Measurements from ENCODE around the gene STXBP6. TPM values are rescaled to one million over a fixed set of nuclear protein-coding genes. Genes with fewer than 3 reads are reported as not detected.

STXBP6 gene
- total and polyA plus RNA-seq, 10 of the 15 experiments (the other 5 are each of a cell fraction or from before 2014, with no cell fraction given): 1.2 to 47.3 (median 1.9) TPM

DNA sequence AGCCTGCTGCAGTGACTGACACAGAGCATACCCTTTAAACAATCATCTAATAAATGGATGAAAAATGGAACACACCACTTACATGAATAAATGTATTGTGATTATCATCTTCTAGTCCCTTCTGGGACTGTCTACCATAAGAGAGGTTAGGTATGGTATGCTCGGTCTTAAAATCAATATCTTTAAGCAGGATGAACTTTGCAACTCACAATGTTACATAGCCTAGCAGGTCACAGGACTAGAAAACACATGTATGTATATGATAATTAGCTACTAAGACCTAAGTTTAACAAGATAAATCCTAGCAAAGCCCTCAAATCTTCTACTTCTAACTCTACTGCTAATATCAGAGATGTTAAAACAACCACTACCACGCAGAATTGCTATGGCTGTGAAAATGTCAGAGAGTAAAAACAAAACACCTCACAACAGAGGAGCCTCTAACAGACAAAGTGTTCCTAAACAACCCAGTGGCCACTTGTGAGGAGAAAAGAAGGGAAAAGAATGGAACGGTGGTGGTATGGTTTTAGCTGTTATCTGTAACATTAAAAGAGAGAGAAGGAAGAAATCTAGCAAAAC, 139.4 kb downstream of the STXBP6 start (continued):
- TF ChIP-seq, protein P1, sequence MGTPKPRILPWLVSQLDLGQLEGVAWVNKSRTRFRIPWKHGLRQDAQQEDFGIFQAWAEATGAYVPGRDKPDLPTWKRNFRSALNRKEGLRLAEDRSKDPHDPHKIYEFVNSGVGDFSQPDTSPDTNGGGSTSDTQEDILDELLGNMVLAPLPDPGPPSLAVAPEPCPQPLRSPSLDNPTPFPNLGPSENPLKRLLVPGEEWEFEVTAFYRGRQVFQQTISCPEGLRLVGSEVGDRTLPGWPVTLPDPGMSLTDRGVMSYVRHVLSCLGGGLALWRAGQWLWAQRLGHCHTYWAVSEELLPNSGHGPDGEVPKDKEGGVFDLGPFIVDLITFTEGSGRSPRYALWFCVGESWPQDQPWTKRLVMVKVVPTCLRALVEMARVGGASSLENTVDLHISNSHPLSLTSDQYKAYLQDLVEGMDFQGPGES (IDR thresholded peaks at IDR 0.05): no peak
- TF ChIP-seq CBX3 (IDR thresholded peaks at IDR 0.05; ENCODE audit: borderline replicate concordance, low read depth): no peak
- TF ChIP-seq SPI1 (IDR thresholded peaks at IDR 0.05; ENCODE audit: borderline replicate concordance, insufficient read depth, low read depth, low read length): no peak
- no peak for TF ChIP-seq IKZF2 (IDR thresholded peaks at IDR 0.05)
- TF ChIP-seq TBL1XR1 (IDR thresholded peaks at IDR 0.05; ENCODE audit: low read depth, low read length): no peak
- TF ChIP-seq PAX8 (IDR thresholded peaks at IDR 0.05): no peak

DNA sequence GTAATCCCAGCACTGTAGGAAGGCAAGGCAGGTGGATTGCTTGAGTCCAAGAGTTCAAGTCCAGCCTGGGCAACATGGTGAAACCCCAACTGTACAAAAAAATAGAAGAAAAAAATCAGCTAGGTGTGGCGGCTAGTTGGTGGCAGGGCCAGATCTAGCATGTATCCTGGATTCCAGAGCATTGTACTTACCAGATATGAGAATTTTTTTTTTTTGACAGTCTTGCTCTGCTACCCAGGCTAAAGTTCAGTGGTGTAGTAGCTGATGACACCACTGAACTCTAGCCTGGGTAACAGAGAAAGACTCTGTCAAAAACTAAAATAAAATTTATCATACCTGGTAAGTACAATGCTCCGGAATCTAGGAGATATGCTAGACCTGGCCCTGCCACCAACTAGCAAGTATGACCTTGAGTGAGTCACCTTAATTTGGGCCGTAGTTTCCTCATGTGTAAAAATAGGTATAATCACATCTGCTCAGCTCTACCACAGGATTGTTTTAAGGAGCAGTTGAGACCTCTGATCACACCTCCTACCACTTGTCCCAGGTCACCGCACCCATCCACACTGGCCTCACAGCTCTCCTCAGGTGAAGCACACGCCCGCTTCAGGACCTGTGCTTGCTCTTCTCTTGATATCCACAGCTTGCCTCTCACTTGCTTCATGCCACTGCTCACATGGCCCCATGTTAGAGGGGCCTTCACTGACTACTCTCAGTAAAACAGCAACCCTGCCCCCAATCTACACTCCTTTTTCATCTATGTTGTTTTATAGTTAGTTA, 140.2 kb downstream of the STXBP6 start:
- no TSS peak for BruUV-seq (replicated peaks)
- POLR2A ChIA-PET: interaction anchor here (0.5 to 3.5 kb wide), 5 partner anchors 14 to 55 kb away, joined by 3 to 14 read pairs (median 3); no protein-coding TSS in a partner anchor
- TF ChIP-seq YY1 (IDR thresholded peaks at IDR 0.05; ENCODE audit: low read depth, low read length) (no peak), SREBF1 (IDR thresholded peaks at IDR 0.05; ENCODE audit: low read length) (no peak), RAD21 (IDR thresholded peaks at IDR 0.05; ENCODE audit: insufficient read depth, low read depth, low read length) (no peak), CBX3 (IDR thresholded peaks at IDR 0.05; ENCODE audit: borderline replicate concordance, low read depth) (no peak), RB1 (IDR thresholded peaks at IDR 0.05; ENCODE audit: borderline replicate concordance) (no peak), TCF3 (IDR thresholded peaks at IDR 0.05; ENCODE audit: borderline replicate concordance, insufficient read depth, low read depth, low read length) (no peak), SMC3 (IDR thresholded peaks at IDR 0.05; ENCODE audit: borderline replicate concordance, low read length) (no peak)
- TF ChIP-seq, protein P2, sequence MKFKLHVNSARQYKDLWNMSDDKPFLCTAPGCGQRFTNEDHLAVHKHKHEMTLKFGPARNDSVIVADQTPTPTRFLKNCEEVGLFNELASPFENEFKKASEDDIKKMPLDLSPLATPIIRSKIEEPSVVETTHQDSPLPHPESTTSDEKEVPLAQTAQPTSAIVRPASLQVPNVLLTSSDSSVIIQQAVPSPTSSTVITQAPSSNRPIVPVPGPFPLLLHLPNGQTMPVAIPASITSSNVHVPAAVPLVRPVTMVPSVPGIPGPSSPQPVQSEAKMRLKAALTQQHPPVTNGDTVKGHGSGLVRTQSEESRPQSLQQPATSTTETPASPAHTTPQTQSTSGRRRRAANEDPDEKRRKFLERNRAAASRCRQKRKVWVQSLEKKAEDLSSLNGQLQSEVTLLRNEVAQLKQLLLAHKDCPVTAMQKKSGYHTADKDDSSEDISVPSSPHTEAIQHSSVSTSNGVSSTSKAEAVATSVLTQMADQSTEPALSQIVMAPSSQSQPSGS (IDR thresholded peaks at IDR 0.05; ENCODE audit: low read length): no peak
- TF ChIP-seq, protein P3, sequence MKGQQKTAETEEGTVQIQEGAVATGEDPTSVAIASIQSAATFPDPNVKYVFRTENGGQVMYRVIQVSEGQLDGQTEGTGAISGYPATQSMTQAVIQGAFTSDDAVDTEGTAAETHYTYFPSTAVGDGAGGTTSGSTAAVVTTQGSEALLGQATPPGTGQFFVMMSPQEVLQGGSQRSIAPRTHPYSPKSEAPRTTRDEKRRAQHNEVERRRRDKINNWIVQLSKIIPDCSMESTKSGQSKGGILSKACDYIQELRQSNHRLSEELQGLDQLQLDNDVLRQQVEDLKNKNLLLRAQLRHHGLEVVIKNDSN (IDR thresholded peaks at IDR 0.05; ENCODE audit: borderline replicate concordance, extremely low read length, insufficient read depth, low read depth, low read length): no peak
- TF ChIP-seq, protein P4, sequence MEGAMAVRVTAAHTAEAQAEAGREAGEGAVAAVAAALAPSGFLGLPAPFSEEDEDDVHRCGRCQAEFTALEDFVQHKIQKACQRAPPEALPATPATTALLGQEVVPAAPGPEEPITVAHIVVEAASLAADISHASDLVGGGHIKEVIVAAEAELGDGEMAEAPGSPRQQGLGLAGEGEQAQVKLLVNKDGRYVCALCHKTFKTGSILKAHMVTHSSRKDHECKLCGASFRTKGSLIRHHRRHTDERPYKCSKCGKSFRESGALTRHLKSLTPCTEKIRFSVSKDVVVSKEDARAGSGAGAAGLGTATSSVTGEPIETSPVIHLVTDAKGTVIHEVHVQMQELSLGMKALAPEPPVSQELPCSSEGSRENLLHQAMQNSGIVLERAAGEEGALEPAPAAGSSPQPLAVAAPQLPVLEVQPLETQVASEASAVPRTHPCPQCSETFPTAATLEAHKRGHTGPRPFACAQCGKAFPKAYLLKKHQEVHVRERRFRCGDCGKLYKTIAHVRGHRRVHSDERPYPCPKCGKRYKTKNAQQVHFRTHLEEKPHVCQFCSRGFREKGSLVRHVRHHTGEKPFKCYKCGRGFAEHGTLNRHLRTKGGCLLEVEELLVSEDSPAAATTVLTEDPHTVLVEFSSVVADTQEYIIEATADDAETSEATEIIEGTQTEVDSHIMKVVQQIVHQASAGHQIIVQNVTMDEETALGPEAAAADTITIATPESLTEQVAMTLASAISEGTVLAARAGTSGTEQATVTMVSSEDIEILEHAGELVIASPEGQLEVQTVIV (IDR thresholded peaks at IDR 0.05; ENCODE audit: borderline replicate concordance, partially characterized antibody): no peak

More for the DNA sequence above, 140.2 kb downstream of the STXBP6 start:
- Histone ChIP-seq H4K20me1 (ENCODE audit: control insufficient read depth, insufficient read depth) (no peaks in the 10 kb centered on the region), H3K79me2 (ENCODE audit: control insufficient read depth, insufficient read depth, low read length) (no peaks in the 10 kb centered on the region), H3K27ac (ENCODE audit: control insufficient read depth, insufficient read depth) (no peak overlapping the region), H3K27me3 (replicated peaks in 1 of 2; ENCODE audit: control insufficient read depth in 2 of 2, insufficient read depth in 2 of 2, low read length in 1 of 2) (no peaks in the 10 kb centered on the region), H3K36me3 (ENCODE audit: control insufficient read depth in 2 of 2, insufficient read depth in 2 of 2, low read length in 1 of 2) (no peaks in the 10 kb centered on the region), H3K4me1 (ENCODE audit: control insufficient read depth, insufficient read depth, low read length) (no peaks in the 10 kb centered on the region), H3K9me3 (replicated peaks; ENCODE audit: control insufficient read depth, insufficient read depth, low read length) (no peaks in the 10 kb centered on the region), H3K4me3 (no peak overlapping the region), H3K4me2 (ENCODE audit: control insufficient read depth, insufficient read depth) (no peak overlapping the region), H2AFZ (ENCODE audit: control insufficient read depth, low read depth, low read length) (no peak overlapping the region), H3K9ac (ENCODE audit: control insufficient read depth, insufficient read depth, low read length) (no peak overlapping the region)
- ChIA-PET RAD21 (ENCODE audit: unreplicated experiment) (interaction anchor here (0.8 to 5.8 kb wide), 9 partner anchors 10 to 103 kb away, joined by 3 to 28 read pairs (median 4); no protein-coding TSS in a partner anchor), SMC1A (ENCODE audit: uncharacterized antibody, unreplicated experiment) (interaction anchor here (0.6 to 9.3 kb wide), 20 partner anchors 8 to 102 kb away, joined by 3 to 87 read pairs (median 5); no protein-coding TSS in a partner anchor), CTCF (interaction anchor here (1.3 to 2.5 kb wide), 5 partner anchors 9 to 104 kb away, joined by 3 to 8 read pairs (median 5); no protein-coding TSS in a partner anchor)
- peak; percentile 42 for ATAC-seq
- intact Hi-C loops (cut with micrococcal nuclease; ENCODE audit: unreplicated experiment): no loop called here
- no peak for FAIRE-seq
- WGBS (ENCODE audit: insufficient coverage, insufficient replicate concordance, low lambda C conversion rate, missing lambda C conversion rate): 33% methylated on average over 6 of the region's 6 CpGs
- in situ Hi-C loops (cut with MboI): no loop called here
- DNase-seq (ENCODE audit: low read depth, low spot score): no peak
